Gastroesophageal sphincter (tissue), 4 donors: ENCODE measurements around the gene C10orf90. TPM values are rescaled to one million over a fixed set of nuclear protein-coding genes. Genes with fewer than 3 reads are reported as not detected.
"Not testable (repeated sequence)": the region's sequence is repeated elsewhere in the genome, so short reads cannot be mapped to it uniquely, and the experiment has no call there.

Experiments
- ATAC-seq: fragments of 150-250 bp; one replicate; pipeline ENCODE4 v1.9.1; 2016; ENCODE audit warnings: mild to moderate bottlenecking, moderate library complexity
- H3K27ac ChIP-seq, 4 donors: fragments of 200-600 bp; sonication (generic) in 3 of 4; 1 replicate in 3 of 4; 2 replicates in 1 of 4; pipeline ENCODE4 v1.5.1; 2016 to 2019
- H3K27me3 ChIP-seq: fragments of 200-600 bp; sonication (generic); one replicate; pipeline ENCODE4 v1.5.1; 2019
- H3K36me3 ChIP-seq, 2 donors: fragments of 200-600 bp; sonication (generic); one replicate each; pipeline ENCODE4 v1.5.1; 2019; ENCODE audit warnings: control low read depth in 1 of 2
- H3K4me1 ChIP-seq, 3 donors: fragments of 200-600 bp; sonication (generic); 1 replicate in 2 of 3; 2 replicates in 1 of 3; pipeline ENCODE4 v1.5.1; 2016 to 2019; ENCODE audit warnings: control low read depth in 2 of 3
- H3K4me3 ChIP-seq, 2 donors: fragments of 200-600 bp; sonication (generic); one replicate each; pipeline ENCODE4 v1.5.1; 2019; ENCODE audit warnings: mild to moderate bottlenecking in 1 of 2, moderate library complexity in 1 of 2
- H3K9me3 ChIP-seq, 3 donors: fragments of 200-600 bp; sonication (generic); one replicate each; pipeline ENCODE4 v1.5.1; 2017 to 2019; ENCODE audit warnings: control low read depth in 2 of 3
- CTCF ChIP-seq, 4 experiments: fragments of 200-600 bp in 2 of 4; fragments of 450-650 bp in 2 of 4; sonication (generic) in 1 of 4; IDR thresholded peaks; one replicate each; pipeline ENCODE4 v1.5.1; 2017 to 2019; ENCODE audit warnings: antibody characterized with exemption in 4 of 4, mild to moderate bottlenecking in 2 of 4, moderate library complexity in 2 of 4
- EP300 ChIP-seq: sonication (generic); formaldehyde crosslinking; IDR thresholded peaks from one replicate; pipeline ENCODE4 v1.6.1; 2017; ENCODE audit warnings: antibody characterized with exemption, mild to moderate bottlenecking
- POLR2A ChIP-seq, 2 donors: fragments of 450-650 bp; IDR thresholded peaks; one replicate each; pipeline ENCODE4 v1.6.1; 2017; ENCODE audit warnings: antibody characterized with exemption in 2 of 2, mild to moderate bottlenecking in 2 of 2, moderate library complexity in 1 of 2
- POLR2AphosphoS5 ChIP-seq: sonication (generic); formaldehyde crosslinking; IDR thresholded peaks from one replicate; pipeline ENCODE4 v1.6.1; 2017; ENCODE audit warnings: antibody characterized with exemption
- WGBS, 2 donors: methylation state at CpG; one replicate each; pipeline ENCODE4 v1.1.5; 2018; ENCODE audit warnings: low coverage in 1 of 2; 5-methylcytosine and 5-hydroxymethylcytosine counted together
- total RNA-seq, 4 donors: library from RNA; depleted of rRNA; stranded (reverse); fragments of >200 nt; gene quantifications; one replicate each; pipeline ENCODE4 v1.1.0, GENCODE V29; 2016

The C10orf90 gene
- total RNA-seq, 4 donors from 2014 or later = not detected

DNA sequence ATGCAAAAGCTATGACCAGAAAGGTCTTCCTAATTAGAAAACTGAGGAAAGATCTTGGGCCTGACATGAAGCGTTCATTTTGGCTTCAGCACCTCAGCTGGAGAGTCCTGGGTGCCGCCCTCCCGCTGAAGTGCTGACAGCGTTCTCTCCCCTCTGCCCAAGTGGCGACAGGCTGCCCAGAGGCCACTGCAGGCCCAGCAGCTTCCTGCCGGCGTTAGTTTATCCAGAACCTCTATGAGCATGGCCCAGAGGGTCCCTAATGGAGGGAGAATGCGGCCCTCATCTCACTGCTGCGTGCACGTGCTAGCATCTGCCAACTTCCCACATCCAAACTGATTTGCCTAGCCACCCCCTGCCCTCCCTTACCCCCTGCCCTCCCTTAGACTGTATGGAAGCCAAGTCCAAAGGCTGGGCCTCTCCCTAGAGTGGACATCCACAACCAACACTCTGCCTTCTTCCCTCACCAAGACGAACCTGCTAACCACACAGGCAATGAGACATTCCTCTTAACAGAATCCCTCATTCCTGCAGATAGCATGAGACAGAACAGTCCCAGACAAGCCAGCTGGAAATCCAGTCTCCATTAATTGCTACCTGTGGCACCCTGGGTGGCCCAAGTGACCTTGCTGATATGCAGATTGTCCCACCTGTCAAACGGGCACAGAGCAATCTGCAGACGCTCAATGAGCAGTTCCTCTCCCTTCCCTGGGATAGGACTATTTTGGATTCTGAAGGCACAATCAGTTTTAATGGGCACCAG lies 108.4 kb downstream of the C10orf90 start:
- Histone ChIP-seq H3K4me1 (no peaks in the 10 kb centered on the region), H3K36me3 (no peaks in the 10 kb centered on the region), H3K9me3 (no peaks in the 10 kb centered on the region), H3K27ac (peak overlapping the region in 1 of 4 donors; percentile 10), H3K4me3 (no peak overlapping the region), H3K27me3 (peaks cover 4% of the 10 kb centered on the region)
- no peak for ATAC-seq
- WGBS, 2 donors = 49 to 70% methylated on average over 4 to 6 of the region's 13 CpGs
- TF ChIP-seq POLR2AphosphoS5 (no peak), POLR2A (IDR thresholded peaks at IDR 0.05) (no peak), CTCF (IDR thresholded peaks at IDR 0.05) (no peak), EP300 (no peak)

- no peak for ATAC-seq
- Histone ChIP-seq H3K36me3 (no peaks in the 10 kb centered on the region), H3K27me3 (peaks cover 4% of the 10 kb centered on the region), H3K27ac (no peak overlapping the region), H3K4me3 (peak overlapping the region; percentile 8 to 27), H3K9me3 (no peaks in the 10 kb centered on the region), H3K4me1 (no peaks in the 10 kb centered on the region)
- 38 to 49% methylated on average over 2 to 9 of the region's 10 CpGs for WGBS, 2 donors
- no peak for TF ChIP-seq POLR2AphosphoS5
- TF ChIP-seq POLR2A (IDR thresholded peaks at IDR 0.05) = no peak
- no peak for TF ChIP-seq CTCF (IDR thresholded peaks at IDR 0.05)
- no peak for TF ChIP-seq EP300
Measured at GRCh38 chr10:126561294-126561920, 109.1 kb downstream of the C10orf90 start.

DNA sequence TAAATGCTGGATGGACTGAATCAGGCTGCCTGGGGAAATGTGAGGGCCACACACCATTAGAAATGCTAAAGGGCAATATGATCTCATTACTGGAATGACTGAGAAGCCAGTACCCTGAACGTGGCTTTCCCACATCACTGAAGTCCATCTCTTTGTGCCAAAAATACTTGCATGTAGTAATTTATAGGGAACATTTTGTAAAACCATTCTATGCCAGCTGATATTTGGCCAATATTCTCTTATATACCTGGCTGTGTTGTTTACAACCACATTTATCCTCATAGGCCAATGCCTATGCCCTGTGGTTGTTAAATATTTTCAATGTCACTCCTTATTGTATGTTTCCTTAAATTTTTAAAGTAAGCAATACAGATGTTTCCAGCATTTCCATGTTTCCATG lies 111.6 kb downstream of the C10orf90 start:
- Histone ChIP-seq H3K4me3 (no peak overlapping the region), H3K27ac (no peak overlapping the region), H3K9me3 (no peaks in the 10 kb centered on the region), H3K36me3 (no peaks in the 10 kb centered on the region), H3K4me1 (no peaks in the 10 kb centered on the region), H3K27me3 (peaks cover 4% of the 10 kb centered on the region)
- TF ChIP-seq POLR2A (IDR thresholded peaks at IDR 0.05) = no peak
- TF ChIP-seq CTCF (IDR thresholded peaks at IDR 0.05) = no peak
- TF ChIP-seq POLR2AphosphoS5 = no peak
- no peak for TF ChIP-seq EP300
- WGBS, 2 donors = 0% methylated on average over 1 of the region's 1 CpG; no CpG with 5 or more reads in 1 of the 2 donors
- ATAC-seq = no peak

DNA sequence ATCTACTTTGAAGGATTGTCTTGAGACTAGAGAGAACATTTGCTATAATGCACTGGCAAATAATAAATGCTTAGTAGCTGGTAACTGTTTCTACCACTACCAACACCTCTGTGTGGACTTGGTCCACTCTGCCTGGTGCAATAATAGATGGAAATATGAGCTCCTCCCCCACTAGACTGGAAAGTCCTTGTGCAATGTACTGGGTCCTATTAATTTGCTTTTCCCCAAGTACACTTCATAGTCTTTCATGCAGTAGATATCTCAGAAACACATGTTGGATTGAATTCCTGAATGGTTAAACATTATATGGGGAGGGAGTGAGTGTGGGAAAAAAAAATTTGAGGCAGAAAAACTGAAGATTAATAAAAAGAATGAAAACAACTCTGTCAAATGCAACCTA lies 119.3 kb downstream of the C10orf90 start:
- Histone ChIP-seq H3K9me3 (no peaks in the 10 kb centered on the region), H3K4me1 (no peaks in the 10 kb centered on the region), H3K27ac (no peak overlapping the region), H3K36me3 (no peaks in the 10 kb centered on the region), H3K27me3 (peaks cover 6% of the 10 kb centered on the region), H3K4me3 (no peak overlapping the region)
- TF ChIP-seq CTCF (IDR thresholded peaks at IDR 0.05) = no peak
- no peak for TF ChIP-seq POLR2AphosphoS5
- TF ChIP-seq EP300 = no peak
- TF ChIP-seq POLR2A (IDR thresholded peaks at IDR 0.05) = no peak
- no peak for ATAC-seq

- H3K4me1 ChIP-seq, H3K27me3 ChIP-seq, H3K9me3 ChIP-seq, H3K36me3 ChIP-seq, H3K4me3 ChIP-seq, ATAC-seq, H3K27ac ChIP-seq: not testable (repeated sequence)
- 66 to 88% methylated on average over 4 of the region's 4 CpGs for WGBS, 2 donors
Measured at GRCh38 chr10:126550586-126550985, 119.9 kb downstream of the C10orf90 start.
